Measurements from ENCODE around the gene PRXL2A.

Gene PRXL2A

DNA sequence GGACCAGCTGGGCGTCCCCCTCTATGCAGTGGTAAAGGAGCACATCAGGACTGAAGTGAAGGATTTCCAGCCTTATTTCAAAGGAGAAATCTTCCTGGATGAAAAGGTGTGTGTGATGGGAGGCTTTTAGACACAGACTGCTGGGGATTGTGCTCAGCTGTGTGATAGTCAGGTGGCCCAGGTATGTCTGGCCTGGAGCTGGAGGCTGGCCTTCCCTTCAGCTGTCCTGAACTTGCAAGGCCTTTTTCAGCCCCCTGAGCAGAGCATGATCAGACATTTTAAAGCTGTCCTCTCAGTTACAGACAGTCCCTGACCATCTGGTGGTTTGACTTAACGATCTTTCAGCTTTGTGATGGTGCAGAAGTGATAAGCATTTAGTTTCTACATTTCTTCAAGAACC lies 17.6 kb downstream of the PRXL2A start:
- H3K4me3 ChIP-seq (replicated peaks in 1 of 2; ENCODE audit: low read depth in 2 of 2, low read length in 2 of 2): no peak overlapping the region
- TF ChIP-seq, protein P1, sequence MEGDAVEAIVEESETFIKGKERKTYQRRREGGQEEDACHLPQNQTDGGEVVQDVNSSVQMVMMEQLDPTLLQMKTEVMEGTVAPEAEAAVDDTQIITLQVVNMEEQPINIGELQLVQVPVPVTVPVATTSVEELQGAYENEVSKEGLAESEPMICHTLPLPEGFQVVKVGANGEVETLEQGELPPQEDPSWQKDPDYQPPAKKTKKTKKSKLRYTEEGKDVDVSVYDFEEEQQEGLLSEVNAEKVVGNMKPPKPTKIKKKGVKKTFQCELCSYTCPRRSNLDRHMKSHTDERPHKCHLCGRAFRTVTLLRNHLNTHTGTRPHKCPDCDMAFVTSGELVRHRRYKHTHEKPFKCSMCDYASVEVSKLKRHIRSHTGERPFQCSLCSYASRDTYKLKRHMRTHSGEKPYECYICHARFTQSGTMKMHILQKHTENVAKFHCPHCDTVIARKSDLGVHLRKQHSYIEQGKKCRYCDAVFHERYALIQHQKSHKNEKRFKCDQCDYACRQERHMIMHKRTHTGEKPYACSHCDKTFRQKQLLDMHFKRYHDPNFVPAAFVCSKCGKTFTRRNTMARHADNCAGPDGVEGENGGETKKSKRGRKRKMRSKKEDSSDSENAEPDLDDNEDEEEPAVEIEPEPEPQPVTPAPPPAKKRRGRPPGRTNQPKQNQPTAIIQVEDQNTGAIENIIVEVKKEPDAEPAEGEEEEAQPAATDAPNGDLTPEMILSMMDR (IDR thresholded peaks at IDR 0.05; ENCODE audit: low read depth, low read length): no peak
- no peak for DNase-seq (ENCODE audit: low read depth in 2 of 2)

GRCh38 chr10:80427541-80427940 lies 19.2 kb downstream of the PRXL2A start:
- TF ChIP-seq, protein P1 (IDR thresholded peaks at IDR 0.05; ENCODE audit: low read depth, low read length): no peak
- no peak overlapping the region for H3K4me3 ChIP-seq (replicated peaks in 1 of 2; ENCODE audit: low read depth in 2 of 2, low read length in 2 of 2)
- no peak for DNase-seq (ENCODE audit: low read depth in 2 of 2)

DNA sequence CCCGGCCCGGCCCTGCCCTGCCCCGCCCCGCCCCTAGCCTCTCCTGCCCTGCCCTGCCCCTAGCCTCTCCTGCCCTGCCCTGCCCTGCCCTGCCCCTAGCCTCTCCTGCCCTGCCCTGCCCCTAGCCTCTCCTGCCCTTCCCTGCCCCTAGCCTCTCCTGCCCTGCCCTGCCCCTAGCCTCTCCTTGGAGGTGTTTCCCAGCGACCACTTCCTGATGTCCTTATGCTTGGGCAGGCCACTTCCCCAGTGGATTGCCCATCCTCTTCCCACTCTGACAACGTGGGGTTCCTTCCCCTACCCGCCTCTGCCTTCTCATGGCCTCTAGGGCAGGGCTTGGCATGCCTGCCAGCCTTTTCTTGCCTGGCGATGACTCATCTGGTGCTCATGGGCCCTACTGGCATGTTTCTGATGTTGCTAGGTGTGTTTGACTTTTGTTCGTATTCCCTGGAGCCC lies 21.2 kb downstream of the PRXL2A start:
- TF ChIP-seq, protein P1 (IDR thresholded peaks at IDR 0.05; ENCODE audit: low read depth, low read length): no peak
- no peak overlapping the region for H3K4me3 ChIP-seq (replicated peaks in 1 of 2; ENCODE audit: low read depth in 2 of 2, low read length in 2 of 2)
- DNase-seq (ENCODE audit: low read depth in 2 of 2): peak; percentile 18 to 20

DNA sequence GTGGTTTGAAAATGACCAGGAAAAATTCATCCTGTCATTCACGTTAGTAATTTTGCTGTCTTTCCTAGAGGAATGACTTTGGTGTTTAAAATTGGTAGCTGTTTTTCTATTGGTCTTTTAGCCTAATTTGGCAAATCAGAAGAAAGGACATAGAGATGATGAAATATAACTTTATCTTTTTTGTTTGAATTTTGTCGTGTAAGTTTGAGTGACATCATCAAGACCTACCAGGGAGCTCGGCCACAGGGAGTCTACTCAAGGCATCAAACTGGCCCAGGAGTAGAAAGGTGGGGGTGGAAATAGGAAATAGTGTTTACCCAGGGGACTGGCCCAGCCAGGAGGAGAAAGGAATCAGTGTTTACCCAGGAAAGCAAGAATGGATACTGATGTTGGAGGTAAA lies 24.8 kb downstream of the PRXL2A start:
- TF ChIP-seq, protein P1 (IDR thresholded peaks at IDR 0.05; ENCODE audit: low read depth, low read length): no peak
- DNase-seq (ENCODE audit: low read depth in 2 of 2): no peak
- no peak overlapping the region for H3K4me3 ChIP-seq (replicated peaks in 1 of 2; ENCODE audit: low read depth in 2 of 2, low read length in 2 of 2)

DNA sequence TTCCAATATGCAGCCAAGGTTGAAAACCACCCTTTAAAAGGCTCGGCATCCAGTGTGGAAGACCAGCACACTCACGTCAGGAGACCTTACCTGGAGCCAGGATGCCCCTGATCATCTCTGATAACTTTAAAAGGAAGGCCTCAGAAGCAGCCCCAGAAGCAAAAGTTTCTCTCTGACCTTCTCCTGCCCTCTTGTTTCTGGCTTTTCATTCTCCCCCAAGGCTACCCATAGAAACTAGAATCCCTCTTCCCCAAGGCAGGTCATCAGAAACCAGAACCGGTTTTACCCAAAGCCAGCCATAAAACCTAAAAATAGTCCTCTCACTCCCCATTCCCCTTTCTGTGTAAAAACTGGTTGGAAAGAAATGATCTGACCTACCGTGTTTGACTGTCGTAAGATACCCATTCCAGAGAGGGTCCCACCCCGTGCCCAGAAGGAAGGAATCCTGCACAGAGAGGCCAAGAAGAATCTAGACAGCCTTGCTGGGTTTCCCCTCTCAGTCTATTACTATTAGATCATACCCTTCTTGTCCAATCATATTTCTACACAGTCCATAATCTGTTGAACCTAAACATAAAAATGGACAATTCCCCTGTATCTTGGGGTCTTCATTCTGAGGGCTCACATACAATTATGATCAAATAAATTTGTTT lies 28.2 kb downstream of the PRXL2A start:
- H3K4me3 ChIP-seq (replicated peaks in 1 of 2; ENCODE audit: low read depth in 2 of 2, low read length in 2 of 2): no peak overlapping the region
- no peak for DNase-seq (ENCODE audit: low read depth in 2 of 2)
- TF ChIP-seq, protein P1 (IDR thresholded peaks at IDR 0.05; ENCODE audit: low read depth, low read length): no peak

DNA sequence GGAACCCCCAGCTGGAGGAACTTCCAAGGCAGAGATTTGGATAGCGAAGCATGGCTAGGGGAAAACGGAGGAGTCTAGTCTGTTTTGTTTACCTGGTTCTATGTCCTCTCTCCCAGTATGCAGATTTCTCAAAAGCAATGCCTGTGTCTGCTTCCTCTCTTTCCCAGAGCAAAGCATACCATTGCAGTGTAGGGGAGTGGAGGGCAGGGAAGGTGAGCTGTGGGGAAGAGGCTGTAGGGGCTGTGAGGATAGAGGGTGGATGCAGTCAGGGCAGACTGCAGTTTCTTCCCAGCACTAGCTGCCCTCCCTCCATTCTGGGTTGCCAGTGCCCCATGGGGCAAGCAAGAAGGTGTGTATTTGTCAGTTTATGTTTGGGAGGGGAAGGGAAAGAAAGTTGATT lies 28.9 kb downstream of the PRXL2A start:
- TF ChIP-seq, protein P1 (IDR thresholded peaks at IDR 0.05; ENCODE audit: low read depth, low read length): no peak
- no peak overlapping the region for H3K4me3 ChIP-seq (replicated peaks in 1 of 2; ENCODE audit: low read depth in 2 of 2, low read length in 2 of 2)
- DNase-seq (ENCODE audit: low read depth in 2 of 2): no peak

- H3K4me3 ChIP-seq (replicated peaks in 1 of 2; ENCODE audit: low read depth in 2 of 2, low read length in 2 of 2): no peak overlapping the region
- DNase-seq (ENCODE audit: low read depth in 2 of 2): no peak
- TF ChIP-seq, protein P1 (IDR thresholded peaks at IDR 0.05; ENCODE audit: low read depth, low read length): no peak
Observed at GRCh38 chr10:80441831-80442230, 33.5 kb downstream of the PRXL2A start.
